ENCODE results near the gene RGS6. TPM values are rescaled to one million over a fixed set of nuclear protein-coding genes. Genes with fewer than 3 reads are reported as not detected.

The RGS6 gene
- total RNA-seq, 1 donor from 2014 or later: 0.34 TPM

- Histone ChIP-seq H4K20me1 (ENCODE audit: insufficient read depth, low read length) (no peaks in the 10 kb centered on the region), H3K9ac (ENCODE audit: low read length) (no peak overlapping the region), H3K27ac (ENCODE audit: low read depth, low read length) (no peak overlapping the region), H3K27me3 (ENCODE audit: insufficient read depth, low read length) (no peaks in the 10 kb centered on the region), H2AFZ (ENCODE audit: low read depth, low read length) (no peak overlapping the region), H3K4me3 (ENCODE audit: insufficient read depth, low read depth, low read length) (no peak overlapping the region), H3K9me3 (ENCODE audit: insufficient read depth, low read depth, low read length) (no peaks in the 10 kb centered on the region), H3K79me2 (ENCODE audit: insufficient read depth, low read length) (no peaks in the 10 kb centered on the region), H3K4me2 (ENCODE audit: low read length) (no peak overlapping the region), H3K36me3 (ENCODE audit: insufficient read depth, low read length) (no peaks in the 10 kb centered on the region), H3K4me1 (ENCODE audit: insufficient read depth, low read length) (no peaks in the 10 kb centered on the region)
- no peaks in the 10 kb centered on the region for H3K36me3 Mint-ChIP-seq (ENCODE audit: low read depth, unreplicated experiment)
- peaks cover 3% of the 10 kb centered on the region for H3K27me3 Mint-ChIP-seq (ENCODE audit: low read depth, unreplicated experiment)
- DNase-seq (ENCODE audit: low read depth) (no peak), FAIRE-seq (no peak)
- H3K9me3 Mint-ChIP-seq (ENCODE audit: unreplicated experiment): no peaks in the 10 kb centered on the region
- H3K4me1 Mint-ChIP-seq (ENCODE audit: low read depth, unreplicated experiment): no peaks in the 10 kb centered on the region
- no peak overlapping the region for H3K27ac Mint-ChIP-seq (ENCODE audit: unreplicated experiment)
- TF ChIP-seq CTCF (IDR thresholded peaks at IDR 0.05; ENCODE audit: insufficient read depth, low read depth, low read length) (no peak), EZH2 (IDR thresholded peaks at IDR 0.05; ENCODE audit: insufficient read depth, low read length) (no peak)
- no peak overlapping the region for H3K4me3 Mint-ChIP-seq (ENCODE audit: unreplicated experiment)
Observed at GRCh38 chr14:72315714-72316113, 383.5 kb downstream of the RGS6 start.

- Mint-ChIP-seq H3K4me1 (ENCODE audit: low read depth, unreplicated experiment) (no peaks in the 10 kb centered on the region), H3K36me3 (ENCODE audit: low read depth, unreplicated experiment) (no peaks in the 10 kb centered on the region), H3K27me3 (ENCODE audit: low read depth, unreplicated experiment) (no peaks in the 10 kb centered on the region), H3K9me3 (ENCODE audit: unreplicated experiment) (no peaks in the 10 kb centered on the region), H3K27ac (ENCODE audit: unreplicated experiment) (no peak overlapping the region), H3K4me3 (ENCODE audit: unreplicated experiment) (no peak overlapping the region)
- H3K9me3 ChIP-seq (ENCODE audit: insufficient read depth, low read depth, low read length): no peaks in the 10 kb centered on the region
- H3K9ac ChIP-seq (ENCODE audit: low read length): no peak overlapping the region
- no peak for DNase-seq (ENCODE audit: low read depth)
- H3K4me1 ChIP-seq (ENCODE audit: insufficient read depth, low read length): no peaks in the 10 kb centered on the region
- no peak for FAIRE-seq
- no peak overlapping the region for H3K27ac ChIP-seq (ENCODE audit: low read depth, low read length)
- no peak overlapping the region for H2AFZ ChIP-seq (ENCODE audit: low read depth, low read length)
- H3K4me2 ChIP-seq (ENCODE audit: low read length): no peak overlapping the region
- no peaks in the 10 kb centered on the region for H3K36me3 ChIP-seq (ENCODE audit: insufficient read depth, low read length)
- no peaks in the 10 kb centered on the region for H3K79me2 ChIP-seq (ENCODE audit: insufficient read depth, low read length)
- TF ChIP-seq CTCF (IDR thresholded peaks at IDR 0.05; ENCODE audit: insufficient read depth, low read depth, low read length) (no peak), EZH2 (IDR thresholded peaks at IDR 0.05; ENCODE audit: insufficient read depth, low read length) (no peak)
- no peaks in the 10 kb centered on the region for H3K27me3 ChIP-seq (ENCODE audit: insufficient read depth, low read length)
- H4K20me1 ChIP-seq (ENCODE audit: insufficient read depth, low read length): no peaks in the 10 kb centered on the region
- no peak overlapping the region for H3K4me3 ChIP-seq (ENCODE audit: insufficient read depth, low read depth, low read length)
Observed at GRCh38 chr14:72318648-72319047, 386.4 kb downstream of the RGS6 start.

DNA sequence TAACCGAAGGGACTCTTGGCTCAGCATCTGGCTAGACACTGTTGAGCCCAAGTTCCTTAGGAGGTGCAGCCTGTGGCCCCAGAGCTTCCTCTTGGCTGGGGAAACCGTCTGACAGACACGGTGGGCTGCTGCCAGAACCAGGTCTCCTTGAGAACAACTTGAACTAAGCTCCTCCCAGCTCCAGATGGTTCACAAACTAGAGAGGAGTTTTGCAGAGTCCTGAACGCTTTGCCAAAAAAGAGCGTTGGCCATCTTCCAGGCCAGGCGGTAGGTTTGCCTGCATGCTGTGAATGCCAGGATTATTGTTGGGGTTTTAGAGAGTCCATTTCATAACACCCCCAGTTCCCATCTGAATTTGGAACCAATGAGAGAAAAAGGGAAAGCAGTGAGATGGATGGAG lies 399.8 kb downstream of the RGS6 start:
- Histone ChIP-seq H3K4me3 (ENCODE audit: insufficient read depth, low read depth, low read length) (no peak overlapping the region), H2AFZ (ENCODE audit: low read depth, low read length) (no peak overlapping the region), H3K27ac (ENCODE audit: low read depth, low read length) (no peak overlapping the region), H3K4me2 (ENCODE audit: low read length) (no peak overlapping the region), H4K20me1 (ENCODE audit: insufficient read depth, low read length) (no peaks in the 10 kb centered on the region), H3K36me3 (ENCODE audit: insufficient read depth, low read length) (no peaks in the 10 kb centered on the region), H3K9me3 (ENCODE audit: insufficient read depth, low read depth, low read length) (no peaks in the 10 kb centered on the region), H3K9ac (ENCODE audit: low read length) (no peak overlapping the region), H3K79me2 (ENCODE audit: insufficient read depth, low read length) (no peaks in the 10 kb centered on the region), H3K4me1 (ENCODE audit: insufficient read depth, low read length) (no peaks in the 10 kb centered on the region), H3K27me3 (ENCODE audit: insufficient read depth, low read length) (no peaks in the 10 kb centered on the region)
- peaks cover 35% of the 10 kb centered on the region for H3K27me3 Mint-ChIP-seq (ENCODE audit: low read depth, unreplicated experiment)
- no peak for TF ChIP-seq CTCF (IDR thresholded peaks at IDR 0.05; ENCODE audit: insufficient read depth, low read depth, low read length)
- TF ChIP-seq EZH2 (IDR thresholded peaks at IDR 0.05; ENCODE audit: insufficient read depth, low read length): no peak
- no peaks in the 10 kb centered on the region for H3K36me3 Mint-ChIP-seq (ENCODE audit: low read depth, unreplicated experiment)
- no peak overlapping the region for H3K4me3 Mint-ChIP-seq (ENCODE audit: unreplicated experiment)
- FAIRE-seq (no peak), DNase-seq (ENCODE audit: low read depth) (no peak)
- H3K9me3 Mint-ChIP-seq (ENCODE audit: unreplicated experiment): no peaks in the 10 kb centered on the region
- no peaks in the 10 kb centered on the region for H3K4me1 Mint-ChIP-seq (ENCODE audit: low read depth, unreplicated experiment)
- no peak overlapping the region for H3K27ac Mint-ChIP-seq (ENCODE audit: unreplicated experiment)

Data from astrocyte (in vitro differentiated cells and primary cell).